Keratinocyte (primary cell): ENCODE data around the gene FBRSL1.

Source experiments
- CTCF ChIP-seq, 3 experiments: IDR thresholded peaks in 1 of 3; conservative IDR thresholded peaks in 1 of 3; optimal IDR thresholded peaks in 1 of 3; 2 replicates in 2 of 3; 3 replicates in 1 of 3; pipeline versions ENCODE3 to v1.5.1; 2011; ENCODE audit warnings: low read length in 3 of 3, mild to moderate bottlenecking in 3 of 3, moderate library complexity in 2 of 3, control low read depth in 1 of 3, inconsistent platforms in 1 of 3; ENCODE audit not compliant: insufficient read depth in 2 of 3; ENCODE audit errors: extremely low read depth in 1 of 3
- EZH2 ChIP-seq: IDR thresholded peaks from one replicate; pipeline ENCODE4 v1.6.1; 2012; ENCODE audit warnings: inconsistent platforms, mild to moderate bottlenecking, low read length, moderate library complexity

GRCh38 chr12:132506328-132507160 is 16.6 kb downstream of the FBRSL1 start:
- TF ChIP-seq CTCF (optimal IDR thresholded peaks at IDR 0.05 in 1 of 3, IDR thresholded peaks at IDR 0.05 in 1 of 3, conservative IDR thresholded peaks at IDR 0.05 in 1 of 3; ENCODE audit: extremely low read depth in 1 of 3, insufficient read depth in 2 of 3, low read length in 3 of 3) (no peak), EZH2 (no peak)
